8988T (cell line): ENCODE measurements around the gene DCTN4.

Experiments used
- DNase-seq: peaks from one replicate; pipeline ENCODE4 v3.0.0; 2011

The DCTN4 gene

DNA sequence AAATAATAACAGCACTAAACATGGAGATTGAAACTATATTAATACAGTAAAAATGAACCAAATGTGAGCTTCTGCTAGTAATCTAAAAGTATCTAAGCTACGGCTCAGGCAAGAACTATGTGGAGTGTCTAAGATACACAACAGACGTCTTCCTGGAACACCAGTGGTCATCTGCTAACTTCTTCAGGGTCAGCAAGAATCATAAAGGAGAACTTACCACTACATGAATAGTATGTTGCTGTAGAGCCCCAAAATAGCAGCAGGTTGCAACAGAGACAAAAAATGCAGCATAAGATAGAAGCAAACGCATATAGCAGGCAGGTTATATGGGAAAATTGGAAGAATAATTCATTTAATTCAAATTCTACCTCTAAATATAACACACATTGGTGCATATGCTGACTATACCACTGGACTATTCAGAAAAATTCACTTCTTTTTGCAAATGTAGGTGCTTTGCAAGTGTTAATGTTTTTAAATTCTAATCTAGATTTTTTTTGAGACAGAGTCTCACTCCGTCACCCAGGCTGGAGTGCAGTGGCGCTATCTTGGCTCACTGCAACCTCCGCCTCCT is 27.1 kb downstream of the DCTN4 start:
- no peak for DNase-seq

DNA sequence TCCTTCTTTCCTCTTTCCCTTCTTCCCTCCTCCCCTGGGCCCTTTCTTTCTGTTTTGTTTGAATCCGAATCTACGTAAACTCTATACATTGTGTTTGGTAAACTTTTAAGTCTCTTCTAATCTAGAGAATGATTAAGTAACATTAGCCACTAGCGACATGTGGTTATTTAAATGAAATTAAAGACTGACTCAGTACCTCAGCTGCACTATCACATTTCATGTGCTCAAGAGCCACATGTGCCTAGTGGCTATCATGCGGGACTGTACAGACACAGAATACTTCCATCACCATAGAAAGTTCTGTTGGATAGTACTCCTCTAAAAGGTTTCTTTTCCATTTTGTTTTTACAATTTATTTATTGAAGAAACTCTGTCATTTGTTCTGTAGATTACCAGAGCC is 29.0 kb downstream of the DCTN4 start:
- DNase-seq: no peak

DNA sequence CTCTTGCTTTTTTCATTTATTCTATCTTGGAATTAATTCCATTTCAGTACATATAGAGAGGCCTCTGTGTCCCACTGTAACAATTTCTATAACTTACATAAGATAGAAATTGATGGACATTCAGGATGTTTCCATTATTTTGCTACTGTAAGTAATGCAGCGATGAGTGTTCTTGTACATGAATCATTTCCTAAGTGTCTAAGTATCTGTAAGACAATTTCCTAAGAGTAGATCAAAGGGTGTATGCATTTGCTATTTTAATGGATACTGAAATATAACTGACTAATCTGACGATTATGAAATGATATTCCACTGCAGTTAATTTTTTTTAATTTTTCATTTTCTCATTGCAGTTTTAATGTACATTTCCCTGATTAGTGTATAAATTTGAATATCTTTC is 35.0 kb downstream of the DCTN4 start:
- DNase-seq: no peak

DNA sequence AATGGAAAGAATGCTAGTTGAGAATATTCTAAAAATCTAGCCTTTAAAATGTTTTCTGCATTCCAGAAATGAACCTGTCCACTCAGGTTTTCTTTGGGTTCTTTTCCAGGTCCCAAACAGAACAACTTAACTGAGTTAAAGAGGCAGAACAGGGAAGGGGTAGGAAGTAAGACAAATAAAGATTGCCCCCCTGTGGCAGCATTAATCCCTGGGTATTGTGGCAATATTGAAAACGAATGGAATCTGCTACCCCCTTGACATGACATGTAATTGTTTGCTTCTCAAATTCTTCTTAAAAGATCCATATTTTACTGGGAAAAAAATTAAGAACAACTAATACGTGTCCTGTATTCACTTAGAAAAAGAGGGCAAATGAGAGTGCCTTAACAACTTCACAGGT is 48.7 kb downstream of the DCTN4 start:
- DNase-seq: no peak

DNA sequence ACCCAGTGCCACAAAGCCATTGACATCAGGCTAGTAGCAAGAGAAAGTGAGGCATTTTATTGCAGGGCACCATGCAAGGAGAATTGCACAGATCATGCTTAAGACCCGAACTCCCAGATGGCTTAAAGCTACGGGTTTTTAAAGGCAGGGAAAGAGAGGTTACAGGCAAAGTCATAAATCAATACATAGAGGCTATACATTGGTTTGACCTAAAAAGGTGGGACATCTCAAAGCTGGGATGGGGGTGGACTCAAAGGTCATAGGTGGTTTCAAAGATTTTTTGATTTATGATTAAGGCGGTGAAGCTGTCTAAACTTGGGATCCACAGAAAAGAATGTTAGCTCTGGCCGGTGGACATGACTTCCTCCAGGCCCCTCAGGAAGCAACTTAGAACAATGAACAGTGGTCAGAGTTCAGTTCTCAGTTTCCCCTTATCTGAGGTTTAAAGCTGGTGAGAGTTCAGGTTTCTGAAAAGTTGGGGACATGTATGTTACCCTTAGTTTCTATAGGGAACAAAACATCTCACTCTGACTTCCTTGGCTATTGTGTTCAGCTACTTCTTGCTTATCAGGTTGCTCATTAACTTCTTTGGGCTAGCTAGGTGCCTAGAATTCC is 51.9 kb downstream of the DCTN4 start:
- DNase-seq: no peak

DNA sequence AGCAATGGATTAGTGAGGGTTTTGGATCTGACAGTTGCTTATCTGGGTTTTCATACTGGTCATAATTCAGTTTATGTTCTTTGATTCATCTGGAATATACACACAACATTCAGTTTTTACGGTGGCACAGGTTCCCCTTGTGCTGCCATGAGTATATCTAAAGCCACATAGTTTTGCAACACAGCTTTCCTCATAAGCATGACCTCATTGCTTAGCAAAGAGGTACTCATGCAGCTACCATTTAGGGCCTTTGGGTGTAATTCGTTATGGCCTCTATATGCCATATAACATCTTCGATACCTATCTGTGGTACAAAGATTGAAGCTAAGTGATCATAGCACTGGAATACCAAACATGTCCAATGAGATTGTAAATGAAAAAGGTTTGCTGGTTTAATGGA is 55.1 kb downstream of the DCTN4 start:
- DNase-seq: no peak

DNA sequence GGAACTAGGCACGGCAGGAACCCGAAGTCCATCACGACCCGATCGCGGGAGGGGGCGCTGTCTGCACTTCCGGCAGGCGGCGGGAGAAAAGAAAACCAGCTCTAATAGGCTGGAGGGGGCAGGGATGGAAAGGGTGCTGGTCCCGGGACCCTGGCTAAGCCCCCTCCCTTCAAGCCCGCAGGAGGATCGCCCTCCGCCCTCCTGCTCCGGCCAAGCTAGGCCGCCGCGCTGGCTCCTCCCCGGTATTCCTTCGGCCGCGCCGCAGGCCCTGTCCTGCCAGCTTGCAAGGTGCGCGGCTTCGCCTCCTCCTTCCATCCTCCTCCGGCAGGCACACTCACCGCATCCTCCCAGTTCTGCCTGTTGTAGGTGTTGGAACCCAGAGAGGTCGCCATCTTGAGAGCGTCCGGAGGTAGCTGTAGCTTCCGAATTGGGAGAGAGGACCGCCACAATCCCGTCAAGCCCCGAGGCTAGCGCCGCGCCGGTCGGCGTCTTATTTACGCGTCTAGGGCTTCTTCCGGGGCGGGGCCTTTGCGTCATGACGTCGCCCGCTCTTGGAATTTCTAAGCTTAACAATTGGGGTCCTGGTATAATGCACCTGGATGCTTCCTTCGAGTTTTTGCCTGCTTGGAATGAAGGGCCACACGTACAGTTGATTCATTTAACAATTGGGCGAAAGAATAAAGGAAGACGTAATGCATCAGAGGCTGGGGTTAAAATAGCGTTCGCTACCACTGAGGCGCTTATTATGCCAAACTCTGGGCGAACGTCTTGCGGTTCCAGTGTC is 58.0 kb downstream of the DCTN4 start, which contains the start of gene RBM22:
TSS of gene RBM22 (minus strand) at position 469 of the 784 bp plus-strand sequence. CDS start at position 392, 77 bp downstream.
- peak; percentile 37 for DNase-seq

DNA sequence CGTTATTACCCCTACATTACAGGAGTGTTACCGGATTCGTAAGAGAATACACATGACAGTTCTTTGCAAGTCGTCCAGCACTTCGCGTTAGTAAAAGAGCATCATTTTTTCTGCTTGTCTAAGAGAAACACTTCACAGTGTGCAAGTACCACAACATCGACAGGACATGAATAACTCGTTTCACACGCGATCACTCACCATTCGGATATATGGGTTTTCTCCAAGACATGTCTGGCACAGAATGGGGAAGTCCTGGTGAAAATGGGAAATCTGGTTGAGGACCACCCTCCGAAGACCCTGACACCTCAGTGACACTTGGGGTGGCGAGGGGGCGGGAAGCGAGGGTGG is 58.6 kb downstream of the DCTN4 start:
- DNase-seq: no peak

DNA sequence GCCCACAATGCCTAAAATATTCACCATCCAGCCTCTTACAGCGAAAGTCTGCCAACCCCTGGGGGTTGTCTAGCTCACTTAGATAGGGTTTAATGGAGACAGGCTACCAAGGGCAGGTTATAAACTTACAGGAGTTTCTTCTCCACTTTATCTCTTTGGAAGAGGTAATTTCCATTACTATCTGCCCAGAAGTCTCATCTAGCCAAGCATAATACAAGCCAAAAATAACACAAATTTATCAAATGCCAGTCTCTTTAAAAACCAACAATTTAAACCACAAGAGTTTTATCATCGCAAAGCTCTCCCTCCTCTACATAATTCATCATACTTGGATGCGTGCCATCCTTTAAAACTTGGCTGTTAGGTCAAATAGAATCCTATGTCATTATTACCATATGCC is 64.2 kb downstream of the DCTN4 start:
- no peak for DNase-seq

DNA sequence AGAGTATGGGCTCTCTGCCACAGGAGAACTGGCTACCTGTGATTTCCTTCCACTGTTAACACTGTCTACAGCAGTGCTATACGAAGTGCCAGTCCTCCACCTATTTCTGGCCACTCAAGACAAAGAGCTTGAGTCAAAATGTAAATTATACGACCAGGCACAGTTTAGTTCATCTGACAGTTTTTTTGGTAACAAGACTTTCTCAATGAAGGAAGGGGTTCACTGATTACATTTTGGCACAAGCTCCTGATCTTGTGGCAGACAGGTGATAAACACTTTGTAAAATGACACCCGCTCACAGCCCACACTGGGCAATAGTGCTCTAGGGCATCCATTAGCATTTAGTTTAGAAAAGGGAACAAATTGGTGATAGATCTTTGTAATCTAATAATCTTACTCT is 66.5 kb downstream of the DCTN4 start:
- DNase-seq: no peak

DNA sequence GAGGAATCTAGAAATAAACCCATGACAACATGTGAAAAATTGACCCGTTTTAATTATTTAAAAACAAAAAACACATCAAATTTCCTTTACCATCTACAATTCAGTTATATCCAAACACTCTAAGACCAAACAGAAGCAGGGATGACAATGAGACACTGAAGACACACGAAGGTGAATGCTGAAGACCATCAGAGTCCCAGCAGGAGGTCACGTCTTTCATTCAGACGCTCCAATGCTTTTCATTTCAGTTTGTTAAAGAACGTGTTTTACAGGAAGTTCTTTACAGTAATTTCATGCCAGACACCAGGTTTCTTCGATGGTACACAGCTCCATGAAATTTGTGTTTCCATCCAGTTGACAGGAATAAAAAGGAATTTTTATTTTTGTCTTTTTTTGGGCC is 68.1 kb downstream of the DCTN4 start:
- no peak for DNase-seq

DNA sequence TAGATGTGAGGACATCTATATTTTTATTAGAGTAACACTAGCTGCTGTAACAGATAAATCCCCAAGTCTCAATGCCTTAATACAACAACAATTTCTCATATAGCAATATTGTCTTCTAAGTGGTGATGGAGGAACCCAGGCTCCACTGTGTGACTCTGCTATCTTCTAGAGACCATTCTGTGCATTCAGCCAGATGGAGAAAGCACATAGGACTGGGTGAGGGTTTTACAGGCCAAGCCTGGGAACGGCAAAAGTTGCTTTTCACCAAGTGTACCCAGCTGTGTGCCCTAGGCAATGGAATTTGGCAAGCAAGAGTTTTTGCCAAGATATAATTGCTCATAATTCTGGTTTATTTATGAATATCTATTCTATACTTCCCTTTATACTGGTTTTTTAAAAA is 69.7 kb downstream of the DCTN4 start:
- no peak for DNase-seq

DNA sequence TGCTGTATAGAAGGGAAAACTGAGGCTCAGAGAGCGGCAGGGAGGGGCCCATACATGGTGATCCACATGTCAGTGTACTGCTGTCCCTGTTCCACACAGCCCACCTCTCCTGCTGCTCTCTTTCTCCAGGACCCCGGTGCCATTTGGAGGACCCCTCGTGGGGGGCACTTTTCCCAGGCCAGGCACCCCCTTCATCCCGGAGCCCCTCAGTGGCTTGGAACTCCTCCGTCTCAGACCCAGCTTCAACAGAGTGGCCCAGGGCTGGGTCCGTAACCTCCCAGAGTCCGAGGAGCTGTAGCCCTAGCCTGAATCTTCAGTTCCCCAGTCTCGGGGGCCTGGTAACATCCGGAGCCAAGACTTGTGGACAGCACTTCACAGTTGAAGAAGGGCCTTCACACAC is 82.2 kb downstream of the DCTN4 start:
- no peak for DNase-seq

DNA sequence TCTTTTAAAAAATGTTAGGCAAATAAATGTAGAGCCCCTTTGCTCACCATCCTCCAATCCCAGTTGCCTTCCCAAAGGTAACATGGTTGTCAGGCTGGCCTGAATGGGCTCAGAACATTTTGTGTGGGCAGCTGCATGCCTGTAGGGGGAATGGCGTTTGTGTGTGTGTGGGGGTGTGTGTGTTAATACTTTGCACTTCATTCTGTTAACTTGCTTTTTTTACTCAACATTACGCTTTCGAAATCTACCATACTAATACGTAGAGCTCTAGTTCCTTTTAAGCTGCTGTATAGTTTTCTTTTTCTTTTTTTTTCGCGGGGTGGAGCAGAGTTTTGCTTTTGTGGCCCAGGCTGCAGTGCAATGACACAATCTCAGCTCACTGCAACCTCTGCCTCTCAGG is 83.7 kb downstream of the DCTN4 start:
- DNase-seq: no peak

DNA sequence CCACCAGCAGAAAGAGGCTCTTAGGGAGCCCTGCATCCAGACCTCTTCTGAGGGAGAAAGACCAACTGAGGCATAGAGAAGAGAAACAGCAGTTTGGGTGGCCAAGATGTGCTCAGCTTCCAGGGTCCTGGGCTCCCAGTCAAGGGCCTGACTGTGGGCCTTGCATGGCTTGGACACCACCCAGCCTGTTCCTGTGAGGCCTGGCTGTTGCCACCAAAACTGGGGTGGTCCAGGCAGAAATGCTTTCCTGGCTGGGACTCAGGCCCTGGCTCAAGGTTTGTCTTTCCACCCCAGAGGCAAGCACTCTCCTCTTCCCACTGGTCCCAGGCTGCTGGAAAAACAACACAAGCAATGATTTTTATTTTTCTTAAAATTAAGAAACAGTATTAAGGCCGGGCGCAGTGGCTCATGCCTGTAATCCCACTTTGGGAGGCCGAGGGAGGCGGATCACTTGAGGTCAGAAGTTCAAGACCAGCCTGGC is 84.4 kb downstream of the DCTN4 start:
- no peak for DNase-seq

DNA sequence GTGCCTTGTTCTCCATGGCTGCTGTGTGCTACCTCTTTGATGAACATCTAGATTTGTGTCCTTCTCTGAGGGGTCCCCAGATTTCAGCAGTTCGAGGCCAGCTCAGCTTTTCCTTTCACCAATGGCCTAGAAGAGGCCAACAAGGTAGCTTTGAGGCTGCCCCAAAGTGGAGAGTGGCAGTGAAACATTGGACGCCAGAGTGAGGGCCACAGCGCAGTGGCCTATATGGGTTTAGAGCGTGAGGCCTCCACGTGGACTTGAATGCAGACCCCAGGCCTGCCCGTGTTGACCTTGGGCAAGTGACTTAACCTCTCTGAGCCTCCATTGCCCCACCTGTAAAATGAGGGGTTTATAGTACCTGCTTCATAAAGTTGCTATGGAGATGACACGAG is 85.9 kb downstream of the DCTN4 start:
- no peak for DNase-seq

DNA sequence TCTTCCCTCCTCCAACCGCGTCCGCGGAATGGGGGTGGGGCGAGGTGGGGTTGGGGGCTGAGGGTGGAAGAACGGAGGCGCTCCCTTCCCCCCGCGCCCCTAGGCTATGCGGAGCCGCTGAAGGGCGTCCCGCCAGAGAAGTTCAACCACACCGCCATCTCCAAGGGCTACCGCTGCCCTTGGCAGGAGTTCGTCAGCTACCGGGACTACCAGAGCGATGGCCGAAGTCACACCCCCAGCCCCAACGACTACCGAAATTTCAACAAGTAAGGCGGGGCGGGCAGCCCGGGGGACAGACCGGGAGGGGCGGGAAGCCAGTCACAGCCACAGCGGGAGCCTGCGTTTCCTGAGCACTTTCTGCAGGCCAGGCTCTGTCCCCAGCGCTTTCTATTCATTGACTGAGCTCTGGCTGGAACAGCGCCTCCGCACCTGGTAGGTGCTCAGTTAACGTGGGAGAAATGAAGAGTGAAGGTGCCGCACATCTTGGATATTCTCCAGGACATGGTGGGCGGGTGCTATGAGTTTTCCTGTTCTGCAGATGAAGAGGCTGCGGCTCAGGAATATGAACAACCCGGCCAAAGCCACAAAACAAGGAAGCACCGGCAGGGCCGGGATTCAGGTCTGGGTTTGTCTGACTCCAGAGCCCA is 86.5 kb downstream of the DCTN4 start:
- DNase-seq: no peak

DNA sequence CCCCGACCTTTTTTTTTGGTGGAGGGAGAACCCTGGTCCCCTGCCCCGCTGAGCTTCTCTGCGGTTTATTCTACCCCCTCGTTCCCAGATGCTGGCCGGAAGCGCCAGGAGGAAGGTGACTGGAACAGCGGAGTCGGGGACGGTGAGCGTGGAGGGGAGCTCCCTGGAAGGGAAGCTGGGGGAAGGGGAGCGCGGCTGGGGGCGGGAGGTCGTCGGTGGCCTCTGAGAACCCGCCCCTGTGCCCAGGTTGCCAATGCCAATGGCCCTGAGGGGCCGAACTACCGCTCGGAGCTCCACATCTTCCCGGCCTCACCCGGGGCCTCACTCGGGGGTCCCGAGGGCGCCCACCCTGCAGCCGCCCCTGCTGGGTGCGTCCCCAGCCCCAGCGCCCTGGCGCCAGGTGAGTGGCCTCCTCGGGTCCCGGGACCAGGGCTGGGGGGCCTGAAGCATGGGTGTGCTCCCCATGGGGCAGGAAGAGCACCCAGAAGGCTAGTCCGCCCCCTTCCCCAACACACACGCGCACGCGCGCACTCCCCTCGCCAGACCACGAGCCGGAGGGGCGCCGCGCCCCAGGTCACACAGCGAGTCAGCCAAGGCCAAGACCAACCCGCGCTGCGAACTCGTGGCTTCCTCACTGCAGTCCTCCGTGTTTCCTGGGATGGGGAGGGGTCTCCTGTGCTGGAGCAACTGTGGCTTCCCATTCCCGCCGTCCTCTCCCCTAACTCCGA is 87.1 kb downstream of the DCTN4 start:
- no peak for DNase-seq

DNA sequence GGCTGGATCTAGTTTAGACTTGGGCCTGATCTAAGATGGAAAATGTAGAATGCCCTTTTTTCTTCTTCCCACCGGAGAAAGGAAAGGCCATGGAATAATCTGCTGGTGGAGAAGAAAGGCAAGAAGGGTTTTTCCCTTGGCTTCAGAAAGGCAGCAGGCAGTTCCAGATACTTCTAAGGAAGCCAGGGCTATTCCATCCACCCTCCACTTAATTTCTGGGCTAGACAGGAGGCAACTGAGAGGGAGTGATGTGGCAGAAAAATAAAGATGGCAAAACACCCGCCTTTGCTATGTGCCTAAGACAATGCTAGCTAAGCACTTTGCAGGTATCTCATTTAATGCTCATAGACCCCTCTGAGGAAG is 87.9 kb downstream of the DCTN4 start:
- no peak for DNase-seq

DNA sequence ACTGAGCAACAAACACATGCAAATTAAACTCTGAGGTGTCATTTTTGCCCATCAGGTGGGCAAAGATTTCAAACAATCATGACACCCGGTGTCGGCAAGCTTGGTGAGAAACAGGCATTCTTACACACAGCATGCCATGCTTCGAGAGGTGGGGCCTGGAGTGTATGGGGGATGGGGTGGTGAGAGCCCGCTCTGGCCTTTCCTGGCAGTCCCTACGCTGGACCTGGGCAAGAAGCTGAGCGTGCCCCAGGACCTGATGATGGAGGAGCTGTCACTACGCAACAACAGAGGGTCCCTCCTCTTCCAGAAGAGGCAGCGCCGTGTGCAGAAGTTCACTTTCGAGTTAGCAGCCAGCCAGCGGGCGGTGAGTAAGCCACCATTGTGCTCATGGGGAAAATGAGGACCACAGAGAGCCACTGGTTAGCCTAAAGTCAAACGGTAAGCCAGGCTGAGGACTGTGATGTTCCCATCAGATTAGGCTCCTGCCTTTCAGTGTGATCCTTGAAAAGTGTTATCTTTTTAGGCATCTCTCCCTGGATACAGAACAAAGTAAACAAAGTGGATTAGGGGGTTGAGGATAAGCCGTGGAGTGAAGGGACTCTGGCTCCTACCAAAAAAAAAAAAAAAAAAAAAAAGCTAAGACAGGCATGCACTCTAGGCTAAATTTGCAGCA is 88.4 kb downstream of the DCTN4 start:
- no peak for DNase-seq

DNA sequence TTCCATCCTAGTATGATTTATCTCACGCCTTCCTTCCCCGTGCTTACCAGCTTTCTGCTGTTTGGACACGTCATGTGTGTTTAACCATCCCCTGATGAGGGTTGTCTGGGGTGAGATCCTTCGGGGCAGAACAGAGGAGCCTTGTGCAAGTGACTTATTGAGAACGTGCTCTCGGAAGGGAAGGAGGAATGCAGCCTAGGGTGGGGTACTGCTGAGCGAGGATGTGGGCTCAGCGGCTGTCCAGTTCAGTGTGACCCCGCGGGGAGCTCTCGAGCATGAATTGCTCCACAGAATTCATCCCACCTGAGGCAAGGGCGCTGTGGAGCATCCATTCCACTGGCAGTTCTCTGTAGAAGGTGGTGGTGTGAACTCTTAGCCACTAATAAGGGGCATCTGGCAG is 93.8 kb downstream of the DCTN4 start:
- no peak for DNase-seq

DNA sequence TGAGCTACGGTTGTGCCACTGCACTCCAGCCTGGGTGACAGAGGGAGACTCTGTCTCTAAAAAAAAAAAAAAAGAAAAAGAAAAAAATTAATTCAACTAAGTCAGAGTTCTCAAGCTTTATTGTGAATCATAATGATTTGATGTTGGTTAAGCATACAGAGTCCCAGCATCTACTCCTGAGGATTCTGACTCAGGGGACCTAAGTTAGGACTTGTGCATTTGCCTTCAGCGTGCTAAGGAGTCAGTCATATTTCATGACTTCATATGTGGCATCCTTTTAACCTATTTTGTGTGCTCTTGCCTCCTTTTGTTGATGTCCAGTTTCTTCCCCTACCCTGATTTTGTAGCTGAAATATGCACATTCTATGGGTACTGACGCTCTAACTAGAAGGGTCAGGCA is 94.9 kb downstream of the DCTN4 start:
- no peak for DNase-seq
